ENCODE data around the gene MRRF.
A peak's percentile ranks its signal among the peaks of the same experiment; 100 is the strongest.

MRRF gene

GRCh38 chr9:122367065-122367464 is 102.4 kb downstream of the MRRF start:
- H3K4me3 ChIP-seq (ENCODE audit: low read length): no peak overlapping the region
- TF ChIP-seq, protein P1, sequence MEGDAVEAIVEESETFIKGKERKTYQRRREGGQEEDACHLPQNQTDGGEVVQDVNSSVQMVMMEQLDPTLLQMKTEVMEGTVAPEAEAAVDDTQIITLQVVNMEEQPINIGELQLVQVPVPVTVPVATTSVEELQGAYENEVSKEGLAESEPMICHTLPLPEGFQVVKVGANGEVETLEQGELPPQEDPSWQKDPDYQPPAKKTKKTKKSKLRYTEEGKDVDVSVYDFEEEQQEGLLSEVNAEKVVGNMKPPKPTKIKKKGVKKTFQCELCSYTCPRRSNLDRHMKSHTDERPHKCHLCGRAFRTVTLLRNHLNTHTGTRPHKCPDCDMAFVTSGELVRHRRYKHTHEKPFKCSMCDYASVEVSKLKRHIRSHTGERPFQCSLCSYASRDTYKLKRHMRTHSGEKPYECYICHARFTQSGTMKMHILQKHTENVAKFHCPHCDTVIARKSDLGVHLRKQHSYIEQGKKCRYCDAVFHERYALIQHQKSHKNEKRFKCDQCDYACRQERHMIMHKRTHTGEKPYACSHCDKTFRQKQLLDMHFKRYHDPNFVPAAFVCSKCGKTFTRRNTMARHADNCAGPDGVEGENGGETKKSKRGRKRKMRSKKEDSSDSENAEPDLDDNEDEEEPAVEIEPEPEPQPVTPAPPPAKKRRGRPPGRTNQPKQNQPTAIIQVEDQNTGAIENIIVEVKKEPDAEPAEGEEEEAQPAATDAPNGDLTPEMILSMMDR (IDR thresholded peaks at IDR 0.05; ENCODE audit: insufficient read depth, low read depth, low read length, missing control alignments): no peak
- DNase-seq (ENCODE audit: low read depth): no peak

DNA sequence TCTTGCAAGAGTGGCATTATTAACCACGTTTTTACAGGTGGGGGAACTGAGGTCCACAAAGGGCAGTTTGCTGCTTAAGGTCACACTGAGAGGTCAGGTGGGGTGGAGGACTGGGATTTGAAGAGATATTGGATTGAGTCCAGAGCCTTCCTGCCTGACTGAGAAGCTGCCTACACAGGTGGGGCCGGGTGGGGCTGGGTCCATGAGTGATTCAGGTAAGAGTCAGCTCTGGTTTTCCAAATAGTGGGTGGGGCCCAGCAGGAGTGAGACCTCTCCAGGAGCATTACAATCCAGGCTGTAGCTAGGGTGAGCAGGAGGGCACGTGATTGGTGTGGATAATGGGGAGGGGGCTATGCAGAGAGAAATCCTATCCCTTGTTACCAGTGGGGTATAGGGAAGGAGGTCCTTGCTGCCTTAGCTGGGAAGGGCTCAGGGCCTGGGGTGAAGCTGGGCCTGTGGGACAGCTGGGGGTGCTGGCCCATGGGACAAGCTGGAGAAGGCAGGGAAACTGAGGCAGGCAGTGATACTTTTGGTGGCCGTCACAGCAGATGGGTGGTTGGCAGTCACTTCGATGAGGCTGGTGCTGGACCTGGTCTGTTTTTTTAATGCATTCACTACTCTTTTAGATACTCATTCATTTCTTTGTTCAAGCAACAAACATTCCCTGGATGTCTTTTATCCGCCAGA is 103.2 kb downstream of the MRRF start:
- DNase-seq (ENCODE audit: low read depth): peak; percentile 90
- TF ChIP-seq, protein P1 (IDR thresholded peaks at IDR 0.05; ENCODE audit: insufficient read depth, low read depth, low read length, missing control alignments): no peak
- no peak overlapping the region for H3K4me3 ChIP-seq (ENCODE audit: low read length)

DNA sequence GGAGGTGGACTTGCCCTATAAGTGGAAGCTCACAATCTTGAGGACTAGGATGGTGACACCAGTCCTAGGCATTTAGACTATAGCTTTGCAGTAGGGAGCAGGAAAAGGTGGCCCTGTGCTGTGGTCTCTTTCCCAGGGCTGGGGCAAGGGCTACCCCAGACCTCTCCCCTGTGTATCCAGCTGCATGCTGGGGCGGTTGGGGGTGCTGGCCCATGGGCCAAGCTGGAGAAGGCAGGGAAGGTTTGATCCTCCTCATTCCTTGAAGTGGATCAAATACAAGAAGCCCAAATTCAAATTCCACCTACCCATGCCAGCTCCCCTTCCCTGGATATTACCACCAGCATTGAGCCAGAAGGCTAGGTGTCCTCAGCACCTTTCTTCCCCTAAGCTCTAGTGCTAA is 104.0 kb downstream of the MRRF start:
- TF ChIP-seq, protein P1 (IDR thresholded peaks at IDR 0.05; ENCODE audit: insufficient read depth, low read depth, low read length, missing control alignments): no peak
- H3K4me3 ChIP-seq (ENCODE audit: low read length): no peak overlapping the region
- DNase-seq (ENCODE audit: low read depth): no peak

DNA sequence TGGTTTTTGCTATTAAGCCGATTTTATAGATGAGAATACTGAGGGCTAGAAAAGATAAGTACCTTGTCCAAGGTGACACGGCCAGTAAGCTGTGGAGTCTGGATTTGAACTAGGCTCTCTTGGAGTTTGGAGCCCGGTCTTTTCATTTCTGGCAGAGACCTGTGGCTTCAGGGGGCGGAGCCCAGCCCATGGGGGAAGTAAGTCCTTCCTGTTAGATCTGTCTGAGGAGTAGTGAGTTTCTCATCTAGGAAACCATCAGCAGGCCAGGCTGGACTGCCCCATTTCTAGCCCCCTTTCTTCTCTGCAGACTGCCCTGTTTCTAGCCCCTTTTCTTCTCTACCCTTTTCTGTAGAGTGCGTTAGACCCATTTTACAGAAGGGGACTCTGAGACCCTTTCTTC is 105.6 kb downstream of the MRRF start:
- DNase-seq (ENCODE audit: low read depth): no peak
- TF ChIP-seq, protein P1 (IDR thresholded peaks at IDR 0.05; ENCODE audit: insufficient read depth, low read depth, low read length, missing control alignments): no peak
- H3K4me3 ChIP-seq (ENCODE audit: low read length): no peak overlapping the region

GRCh38 chr9:122370869-122371755 is 106.4 kb downstream of the MRRF start, which contains the start of gene PTGS1:
PTGS1 (plus strand) TSS chr9:122371024; CDS start chr9:122371085, 61 bp downstream.
- DNase-seq (ENCODE audit: low read depth): peak; percentile 53
- H3K4me3 ChIP-seq (ENCODE audit: low read length): peak within 1 kb of the TSS; percentile 33
- TF ChIP-seq, protein P1 (IDR thresholded peaks at IDR 0.05; ENCODE audit: insufficient read depth, low read depth, low read length, missing control alignments): no peak

- TF ChIP-seq, protein P1 (IDR thresholded peaks at IDR 0.05; ENCODE audit: insufficient read depth, low read depth, low read length, missing control alignments): no peak
- no peak for DNase-seq (ENCODE audit: low read depth)
- no peak overlapping the region for H3K4me3 ChIP-seq (ENCODE audit: low read length)
These were observed 107.2 kb downstream of the MRRF start for GRCh38 chr9:122371846-122372245.

Measured in epithelial cell of esophagus (primary cell).